GM19025 (cell line): ENCODE measurements around the gene FAM25C.
"Not testable (repeated sequence)": the region's sequence is repeated elsewhere in the genome, so short reads cannot be mapped to it uniquely, and the experiment has no call there.

ENCODE experiments used
- ATAC-seq: cut with Tn5 transposase; IDR thresholded peaks from one replicate; pipeline ENCODE4 v1.9.1; 2021; ENCODE audit warnings: mild to moderate bottlenecking, low read depth, moderate library complexity; ENCODE audit not compliant: unreplicated experiment

The FAM25C gene

GRCh38 chr10:47960699-47961098 lies 38.9 kb downstream of the FAM25C start:
- ATAC-seq = not testable (repeated sequence)

DNA sequence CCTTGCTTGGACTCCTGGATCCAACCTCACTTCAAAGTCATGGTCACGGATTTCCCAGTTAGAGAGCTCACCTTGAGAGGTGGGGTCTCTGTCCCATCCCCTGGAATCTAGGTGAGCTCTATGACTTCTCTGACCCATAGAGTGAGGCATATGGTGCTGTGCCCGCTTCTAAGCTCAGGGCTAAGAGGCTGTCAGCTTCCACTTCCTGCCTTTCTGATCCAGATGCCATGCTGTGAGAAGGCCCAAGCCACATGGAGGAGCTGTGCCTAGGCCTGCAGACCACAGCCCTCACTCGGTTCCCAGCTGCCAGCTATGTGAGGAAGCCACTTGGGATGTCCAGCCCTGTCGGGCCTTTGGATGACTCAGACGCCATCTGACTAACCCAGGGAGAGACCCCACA lies 39.9 kb downstream of the FAM25C start:
- ATAC-seq = not testable (repeated sequence)

DNA sequence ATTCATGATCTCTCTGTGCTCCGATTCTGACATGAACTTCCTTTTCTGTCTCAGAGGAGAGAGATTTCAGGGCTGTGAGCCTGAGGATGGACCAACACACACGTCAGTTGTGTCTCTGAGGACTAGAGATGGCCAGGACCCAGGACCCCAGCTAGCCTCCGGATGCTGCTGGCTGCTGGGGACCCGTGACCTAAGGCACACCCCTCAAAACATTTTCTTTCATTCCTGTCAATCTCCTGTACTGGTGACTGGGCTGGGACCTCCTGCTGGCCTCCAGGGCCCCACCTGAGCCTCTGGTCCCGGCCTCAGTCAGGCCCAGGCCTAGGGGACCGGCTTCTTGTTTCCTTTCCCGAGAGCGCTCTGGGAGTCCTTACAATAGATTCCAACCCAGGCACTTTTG lies 42.4 kb downstream of the FAM25C start:
- not testable (repeated sequence) for ATAC-seq

- not testable (repeated sequence) for ATAC-seq
Measured at GRCh38 chr10:47947424-47947823, 52.2 kb downstream of the FAM25C start.
